ENCODE measurements around the gene CLDN19.

DNA sequence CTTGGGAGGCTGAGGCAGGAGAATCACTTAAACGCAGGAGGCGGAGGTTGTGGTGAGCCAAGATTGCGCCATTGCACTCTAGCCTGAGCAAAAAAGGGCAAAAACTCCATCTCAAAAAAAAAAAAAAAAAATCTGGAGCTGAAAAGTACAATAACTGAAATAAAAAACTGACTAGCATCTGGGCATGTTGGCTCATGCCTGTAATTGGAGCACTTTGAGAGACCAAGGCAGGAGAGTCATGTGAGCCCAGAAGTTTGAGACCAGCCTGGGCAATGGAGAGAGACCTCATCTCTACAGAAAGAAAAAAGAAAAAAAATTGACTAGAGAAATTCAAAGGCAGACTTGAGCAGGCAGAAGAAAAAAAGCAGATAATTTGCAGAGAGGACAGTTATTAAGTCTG is 18.1 kb downstream of the CLDN19 start:
- TF ChIP-seq, protein P1, sequence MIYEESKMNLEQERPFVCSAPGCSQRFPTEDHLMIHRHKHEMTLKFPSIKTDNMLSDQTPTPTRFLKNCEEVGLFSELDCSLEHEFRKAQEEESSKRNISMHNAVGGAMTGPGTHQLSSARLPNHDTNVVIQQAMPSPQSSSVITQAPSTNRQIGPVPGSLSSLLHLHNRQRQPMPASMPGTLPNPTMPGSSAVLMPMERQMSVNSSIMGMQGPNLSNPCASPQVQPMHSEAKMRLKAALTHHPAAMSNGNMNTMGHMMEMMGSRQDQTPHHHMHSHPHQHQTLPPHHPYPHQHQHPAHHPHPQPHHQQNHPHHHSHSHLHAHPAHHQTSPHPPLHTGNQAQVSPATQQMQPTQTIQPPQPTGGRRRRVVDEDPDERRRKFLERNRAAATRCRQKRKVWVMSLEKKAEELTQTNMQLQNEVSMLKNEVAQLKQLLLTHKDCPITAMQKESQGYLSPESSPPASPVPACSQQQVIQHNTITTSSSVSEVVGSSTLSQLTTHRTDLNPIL (CRISPR knock-in tag; IDR thresholded peaks at IDR 0.05; ENCODE audit: low read depth): no peak
- TF ChIP-seq ZNF8 (CRISPR knock-in tag; IDR thresholded peaks at IDR 0.05): no peak
- TF ChIP-seq, protein P2, sequence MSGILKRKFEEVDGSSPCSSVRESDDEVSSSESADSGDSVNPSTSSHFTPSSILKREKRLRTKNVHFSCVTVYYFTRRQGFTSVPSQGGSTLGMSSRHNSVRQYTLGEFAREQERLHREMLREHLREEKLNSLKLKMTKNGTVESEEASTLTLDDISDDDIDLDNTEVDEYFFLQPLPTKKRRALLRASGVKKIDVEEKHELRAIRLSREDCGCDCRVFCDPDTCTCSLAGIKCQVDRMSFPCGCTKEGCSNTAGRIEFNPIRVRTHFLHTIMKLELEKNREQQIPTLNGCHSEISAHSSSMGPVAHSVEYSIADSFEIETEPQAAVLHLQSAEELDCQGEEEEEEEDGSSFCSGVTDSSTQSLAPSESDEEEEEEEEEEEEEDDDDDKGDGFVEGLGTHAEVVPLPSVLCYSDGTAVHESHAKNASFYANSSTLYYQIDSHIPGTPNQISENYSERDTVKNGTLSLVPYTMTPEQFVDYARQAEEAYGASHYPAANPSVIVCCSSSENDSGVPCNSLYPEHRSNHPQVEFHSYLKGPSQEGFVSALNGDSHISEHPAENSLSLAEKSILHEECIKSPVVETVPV (CRISPR knock-in tag; IDR thresholded peaks at IDR 0.05): no peak
- TF ChIP-seq ARNTL (CRISPR knock-in tag; IDR thresholded peaks at IDR 0.05; ENCODE audit: borderline replicate concordance, low read depth): no peak
- no peak for TF ChIP-seq OSR1 (CRISPR knock-in tag; IDR thresholded peaks at IDR 0.05)

Data from SK-N-SH treated with all-trans-retinoic acid at 6 μM for 48 hours (cell line).